ENCODE data around the gene ZNF23. TPM values are rescaled to one million over a fixed set of nuclear protein-coding genes. Genes with fewer than 3 reads are reported as not detected.

Gene ZNF23
- total RNA-seq = 12.7 and 12.9 TPM in 2 replicates

GRCh38 chr16:71461686-71462648, at the start of gene ZNF23:
Gene ZNF23 (minus strand): TSS chr16:71462247. CDS start chr16:71456796, 5,451 bp downstream.

GRCh38 chr16:71489122-71489521, 27.1 kb upstream of the ZNF23 start, which contains the start of gene ZNF19:
Gene ZNF19 (minus strand): TSS chr16:71489324. CDS start chr16:71482114, 7,210 bp downstream.

GRCh38 chr16:71442051-71442440, 20.0 kb downstream of the ZNF23 start, which contains the start of gene TLE7:
Gene TLE7 (minus strand): TSS chr16:71442054. CDS start chr16:71433324, 8,730 bp downstream.

Other genes starting within 250 kb of the ZNF23 start
- gene HYDIN, start 231.5 kb downstream of the ZNF23 start, total RNA-seq = 0.15 and 1.8 TPM in 2 replicates
- gene CMTR2, start 172.8 kb downstream of the ZNF23 start, total RNA-seq = 28.4 and 32.1 TPM in 2 replicates
- 0.33 TPM in 1 of 2 replicates, not detected in the other for gene CALB2, start 103.5 kb downstream of the ZNF23 start, total RNA-seq
- gene TLE7, start 20.2 kb downstream of the ZNF23 start, total RNA-seq = not detected in 2 replicates
- 3.0 and 5.2 TPM in 2 replicates for gene ZNF19, start 27.1 kb upstream of the ZNF23 start, total RNA-seq
- gene CHST4, start 64.2 kb upstream of the ZNF23 start, total RNA-seq = not detected in 2 replicates
- not detected in 2 replicates for gene TAT, start 114.8 kb upstream of the ZNF23 start, total RNA-seq
- gene MARVELD3, start 163.9 kb upstream of the ZNF23 start, total RNA-seq = not detected in 2 replicates

All from smooth muscle cell of trachea (primary cell).